Breast epithelium (tissue), 4 donors: ENCODE measurements around the gene GNB1. TPM values are rescaled to one million over a fixed set of nuclear protein-coding genes. Genes with fewer than 3 reads are reported as not detected.

ENCODE experiments used
- DNase-seq, 2 donors: peaks; one replicate each; pipeline ENCODE4 v3.0.0-alpha.2; 2019; ENCODE audit warnings: low spot score in 2 of 2
- H3K27ac ChIP-seq, 2 donors: fragments of 200-600 bp; sonication (generic) in 1 of 2; one replicate each; pipeline ENCODE4 v1.5.1; 2016 to 2019; ENCODE audit warnings: mild to moderate bottlenecking in 1 of 2
- H3K27me3 ChIP-seq, 2 donors: fragments of 200-600 bp; sonication (generic) in 1 of 2; one replicate each; pipeline versions ENCODE4 v1.5.1 to v1.6.0; 2017 to 2019; ENCODE audit warnings: control low read depth in 1 of 2, mild to moderate bottlenecking in 1 of 2
- H3K36me3 ChIP-seq: fragments of 200-600 bp; one replicate; pipeline ENCODE4 v1.5.1; 2019
- H3K4me1 ChIP-seq, 2 donors: fragments of 200-600 bp; sonication (generic); one replicate each; pipeline ENCODE4 v1.5.1; 2016 to 2019; ENCODE audit warnings: control low read depth in 1 of 2
- H3K4me3 ChIP-seq, 3 donors: fragments of 200-600 bp; sonication (generic); 1 replicate in 2 of 3; 2 replicates in 1 of 3; pipeline ENCODE4 v1.5.1; 2016 to 2019; ENCODE audit warnings: mild to moderate bottlenecking in 3 of 3, moderate library complexity in 2 of 3
- H3K9me3 ChIP-seq, 2 donors: fragments of 200-600 bp; sonication (generic) in 1 of 2; one replicate each; pipeline ENCODE4 v1.5.1; 2016 to 2019; ENCODE audit warnings: control low read depth in 1 of 2
- CTCF ChIP-seq, 3 donors: fragments of 450-650 bp; IDR thresholded peaks; one replicate each; pipeline ENCODE4 v1.5.1; 2016 to 2017; ENCODE audit warnings: antibody characterized with exemption in 3 of 3, mild to moderate bottlenecking in 3 of 3, moderate library complexity in 3 of 3
- POLR2A ChIP-seq: fragments of 450-650 bp; IDR thresholded peaks from one replicate; pipeline ENCODE4 v1.6.1; 2016; ENCODE audit warnings: antibody characterized with exemption, mild to moderate bottlenecking, moderate library complexity
- POLR2AphosphoS5 ChIP-seq, 3 donors: sonication (generic); formaldehyde crosslinking; IDR thresholded peaks; one replicate each; pipeline ENCODE4 v1.6.1; 2017; ENCODE audit warnings: antibody characterized with exemption in 3 of 3
- intact Hi-C: fragments of 100-400 bp; cut with DNase I; formaldehyde crosslinking; loops from one replicate; pipeline ENCODE4 v1.15.1; 2023; ENCODE audit warnings: low total_unique reads
- total RNA-seq, 3 donors: library from RNA; depleted of rRNA; stranded (reverse); fragments of >200 nt; gene quantifications; one replicate each; pipeline ENCODE4 v1.1.0, GENCODE V29; 2016

Gene GNB1
- total RNA-seq, 3 donors from 2014 or later: 108 to 138 (median 123) TPM

- no peaks in the 10 kb centered on the region for H3K4me1 ChIP-seq
- H3K4me3 ChIP-seq: no peak overlapping the region
- H3K27me3 ChIP-seq: no peaks in the 10 kb centered on the region
- no peak overlapping the region for H3K27ac ChIP-seq
- no peak for TF ChIP-seq POLR2A
- TF ChIP-seq POLR2AphosphoS5 (IDR thresholded peaks at IDR 0.05): no peak
- no peak for TF ChIP-seq CTCF (IDR thresholded peaks at IDR 0.05)
- H3K9me3 ChIP-seq: no peaks in the 10 kb centered on the region
- H3K36me3 ChIP-seq: peaks cover 4% of the 10 kb centered on the region
- intact Hi-C loops: no loop called here
- DNase-seq: no peak
Measured at GRCh38 chr1:1794999-1795398, 95.9 kb downstream of the GNB1 start.

- Histone ChIP-seq H3K36me3 (peaks cover 5% of the 10 kb centered on the region), H3K27me3 (no peaks in the 10 kb centered on the region), H3K4me1 (no peaks in the 10 kb centered on the region), H3K27ac (peak overlapping the region in 1 of 2 donors; percentile 7), H3K4me3 (no peak overlapping the region), H3K9me3 (no peaks in the 10 kb centered on the region)
- intact Hi-C loops: no loop called here
- DNase-seq: no peak
- TF ChIP-seq POLR2AphosphoS5 (IDR thresholded peaks at IDR 0.05): no peak
- no peak for TF ChIP-seq CTCF (IDR thresholded peaks at IDR 0.05)
- no peak for TF ChIP-seq POLR2A
Measured at GRCh38 chr1:1793481-1794244, 97.2 kb downstream of the GNB1 start.

- Histone ChIP-seq H3K27ac (peak overlapping the region; percentile 21 to 48), H3K4me3 (no peak overlapping the region), H3K4me1 (no peaks in the 10 kb centered on the region), H3K36me3 (peaks cover 9% of the 10 kb centered on the region), H3K27me3 (no peaks in the 10 kb centered on the region), H3K9me3 (no peaks in the 10 kb centered on the region)
- intact Hi-C loops: no loop called here
- no peak for DNase-seq
- TF ChIP-seq POLR2AphosphoS5 (IDR thresholded peaks at IDR 0.05) (no peak), POLR2A (no peak), CTCF (IDR thresholded peaks at IDR 0.05) (no peak)
Measured at GRCh38 chr1:1788646-1789431, 102.0 kb downstream of the GNB1 start.

GRCh38 chr1:1788136-1788535 is 102.8 kb downstream of the GNB1 start:
- Histone ChIP-seq H3K9me3 (no peaks in the 10 kb centered on the region), H3K27ac (peak overlapping the region; percentile 21 to 48), H3K4me3 (no peak overlapping the region), H3K36me3 (peaks cover 9% of the 10 kb centered on the region), H3K4me1 (peaks cover 0 to 3% of the 10 kb centered on the region in 2 donors), H3K27me3 (no peaks in the 10 kb centered on the region)
- no peak for DNase-seq
- TF ChIP-seq POLR2A (no peak), POLR2AphosphoS5 (IDR thresholded peaks at IDR 0.05) (no peak), CTCF (IDR thresholded peaks at IDR 0.05) (no peak)
- intact Hi-C loops: no loop called here
